Stimulated activated CD8-positive, alpha-beta memory T cell treated with anti-CD3 and anti-CD28 coated beads, Interleukin-15, amount 100 ng/mL, for 1 hour (primary cell): ENCODE data around the gene C10orf90.

Experiments
- DNase-seq: peaks from one replicate; pipeline ENCODE4 v3.0.0-alpha.2; 2020; ENCODE audit warnings: low read depth

The C10orf90 gene

GRCh38 chr10:126459878-126460481 is 210.5 kb downstream of the C10orf90 start:
- DNase-seq: no peak

DNA sequence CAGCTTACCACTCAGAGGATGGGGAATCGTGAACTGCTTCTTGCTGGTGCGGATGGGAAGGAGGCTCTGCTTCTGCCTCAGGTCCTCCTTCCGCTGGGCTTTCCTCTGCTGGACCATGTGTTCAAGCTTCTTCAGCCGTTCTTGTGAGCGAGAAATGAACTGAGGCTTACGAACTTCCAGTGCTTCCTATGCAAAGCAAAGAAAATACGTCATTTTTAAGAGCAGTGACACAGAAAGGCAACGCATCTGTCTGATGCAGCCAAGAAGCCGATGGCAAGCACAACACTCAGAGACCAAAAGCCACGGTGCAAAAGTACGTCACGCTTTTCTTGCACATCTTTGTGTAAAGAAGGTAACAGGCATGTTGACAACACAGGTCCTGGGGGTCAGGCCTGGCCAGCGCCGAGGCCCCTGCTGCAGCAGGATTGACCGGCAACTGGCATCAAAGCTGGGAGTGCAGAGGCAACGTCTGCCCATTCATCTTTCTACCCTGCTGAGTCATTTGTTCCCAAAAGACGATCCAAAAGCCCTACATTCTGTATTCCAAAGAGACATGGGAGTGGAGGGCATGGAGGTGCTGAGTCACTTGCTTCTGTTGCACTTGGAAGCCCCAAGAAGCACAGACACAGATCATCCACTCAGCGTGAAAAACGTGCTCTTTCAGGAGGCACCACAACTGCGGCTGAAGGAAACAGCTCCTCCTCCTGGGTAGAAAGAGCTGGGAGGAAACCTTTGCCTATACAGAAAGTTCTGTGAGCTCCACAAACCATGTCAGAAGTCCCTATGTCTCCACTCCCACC is 211.3 kb downstream of the C10orf90 start:
- no peak for DNase-seq

GRCh38 chr10:126458466-126458865 is 212.0 kb downstream of the C10orf90 start:
- no peak for DNase-seq

DNA sequence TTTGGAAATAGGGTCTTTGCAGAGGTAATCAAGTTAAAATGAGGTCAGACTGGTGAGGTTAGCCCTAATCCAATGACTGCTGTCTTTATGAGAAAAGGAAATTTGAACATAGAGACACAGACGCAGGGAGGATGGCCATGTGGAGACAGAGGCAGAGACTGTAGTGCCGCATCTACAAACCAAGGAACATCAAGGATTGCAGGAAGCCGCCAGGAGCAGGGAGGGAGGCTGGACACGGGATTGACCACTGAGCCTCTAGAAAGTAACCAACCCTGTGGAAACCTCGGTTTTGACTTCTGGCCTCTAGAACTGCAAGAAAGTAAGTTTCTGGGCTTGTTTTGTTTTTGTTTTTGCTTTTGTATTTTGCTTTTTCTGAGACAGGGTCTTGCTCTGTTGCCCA is 213.9 kb downstream of the C10orf90 start:
- DNase-seq: no peak

GRCh38 chr10:126455766-126456405 is 214.6 kb downstream of the C10orf90 start:
- no peak for DNase-seq

DNA sequence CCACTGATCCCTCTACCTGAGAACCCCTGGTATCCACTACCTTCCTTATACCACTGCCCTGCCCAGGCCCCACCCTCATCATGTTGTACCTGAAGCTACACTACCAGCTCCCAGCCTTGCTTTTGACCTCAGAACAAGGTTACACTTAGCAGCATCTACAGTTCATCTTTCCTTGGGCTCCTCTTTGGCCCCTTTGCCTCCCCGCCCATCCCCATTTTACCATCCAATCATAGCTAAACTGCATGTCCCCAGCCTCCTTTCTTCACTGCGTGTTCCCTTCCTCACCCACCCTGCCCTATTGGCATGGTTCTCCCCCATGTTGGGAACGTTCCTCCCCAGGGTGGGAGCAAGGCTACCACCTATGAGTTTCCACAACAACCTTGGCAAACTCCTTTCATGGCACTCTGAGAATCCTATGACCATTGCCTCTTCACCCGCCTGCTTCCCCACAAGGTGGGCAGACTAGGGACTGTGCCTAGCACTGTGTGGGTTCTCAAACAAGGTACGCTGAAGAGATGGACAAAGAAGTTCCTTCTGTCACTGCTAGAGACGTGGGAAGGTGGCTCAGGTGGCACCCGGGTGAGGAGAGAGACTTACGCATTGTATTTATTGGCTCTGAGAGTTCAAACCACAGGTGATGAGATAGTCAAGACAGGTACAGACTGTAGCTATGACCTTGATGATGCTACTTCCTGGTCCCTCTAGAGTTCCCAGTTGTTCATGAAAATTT is 215.3 kb downstream of the C10orf90 start:
- DNase-seq: no peak

- DNase-seq: no peak
Measured at GRCh38 chr10:126454045-126454751, 216.3 kb downstream of the C10orf90 start.

DNA sequence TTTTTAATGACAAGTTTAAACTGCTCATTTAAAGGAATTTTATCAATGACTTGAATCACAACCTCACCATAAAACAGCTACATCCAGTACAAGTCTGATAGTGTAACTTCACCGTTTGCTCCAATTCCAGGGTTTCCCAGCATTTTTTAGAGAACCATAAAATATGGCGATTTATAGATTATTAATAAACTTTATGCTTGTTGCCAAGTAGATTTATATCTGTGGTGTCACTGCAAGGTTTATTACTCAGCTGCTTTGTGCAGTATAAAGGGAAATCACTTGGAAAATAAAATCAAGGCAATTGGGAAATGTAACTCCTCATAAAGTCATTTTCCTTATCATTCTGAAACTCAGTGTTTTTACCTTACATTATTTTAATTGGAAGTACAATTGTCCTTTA is 218.2 kb downstream of the C10orf90 start:
- no peak for DNase-seq

DNA sequence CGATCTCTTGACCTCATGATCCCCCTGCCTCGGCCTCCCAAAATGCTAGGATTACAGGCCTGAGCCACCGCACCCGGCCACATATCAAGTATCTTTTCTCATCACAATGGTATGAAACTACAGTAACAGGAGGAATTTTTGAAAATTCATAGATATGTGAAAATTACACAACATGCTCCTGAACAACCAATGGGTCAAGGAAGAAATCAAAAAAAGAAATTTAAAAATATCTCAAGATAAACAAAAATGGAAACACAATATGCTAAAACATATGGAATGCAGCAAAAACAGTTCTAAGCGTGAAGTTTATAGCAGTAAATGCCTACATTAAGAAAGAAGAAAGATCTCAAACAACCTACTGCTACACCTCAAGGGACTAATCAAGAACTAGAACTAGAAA is 222.4 kb downstream of the C10orf90 start:
- DNase-seq: no peak

GRCh38 chr10:126439942-126440341 is 230.6 kb downstream of the C10orf90 start:
- DNase-seq: no peak

DNA sequence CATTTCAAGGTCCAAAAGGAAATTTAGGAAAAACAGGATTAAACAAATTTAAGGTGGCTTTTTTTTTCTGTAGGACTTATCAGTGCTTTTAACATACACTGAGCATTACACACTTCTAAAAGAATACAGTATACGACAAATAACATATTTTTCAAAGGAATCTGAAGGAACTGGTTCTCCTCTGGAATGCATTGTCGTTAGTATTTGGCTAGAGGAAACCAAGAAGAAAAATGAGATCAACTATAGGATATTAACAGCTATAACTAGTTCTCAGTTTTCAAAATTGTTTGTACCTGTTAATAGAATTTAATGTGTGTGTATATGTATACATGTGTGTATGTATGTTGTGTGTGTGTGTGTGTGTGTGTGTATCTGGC is 232.1 kb downstream of the C10orf90 start:
- DNase-seq: no peak

DNA sequence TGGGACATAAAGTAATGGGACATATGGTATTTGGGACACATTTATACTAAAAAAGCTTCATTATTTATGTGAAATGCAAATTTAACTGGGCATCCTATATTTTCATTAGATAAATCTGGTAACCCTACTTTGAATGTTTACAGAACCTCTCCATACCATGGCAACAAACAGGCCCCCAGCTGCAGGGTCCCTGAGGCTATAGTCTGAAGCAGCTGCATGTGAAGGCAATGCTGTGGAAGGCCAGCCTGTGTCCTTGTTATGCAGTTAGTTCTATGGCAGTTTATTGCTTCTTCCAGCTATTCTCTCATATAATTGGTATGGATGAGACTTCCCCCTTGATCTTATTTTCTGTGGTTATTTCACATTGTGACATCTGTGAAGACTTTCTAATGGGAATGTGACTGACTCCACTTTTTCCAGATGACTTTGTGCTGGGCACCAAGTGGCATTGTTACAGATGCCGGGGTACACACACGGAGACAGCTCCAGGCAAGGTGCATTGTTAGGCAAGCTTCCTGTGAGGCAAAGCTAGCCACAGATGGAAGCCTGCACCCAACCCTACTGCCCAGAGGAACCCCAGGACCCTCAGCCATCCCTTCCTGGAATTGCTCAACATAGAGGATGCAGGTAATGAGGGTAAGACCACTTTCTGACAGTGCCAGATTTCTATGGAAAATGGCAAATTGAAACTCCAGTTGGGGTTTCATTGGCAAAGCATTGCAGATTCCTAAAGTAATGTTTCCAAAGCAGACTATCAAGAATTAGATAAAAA is 232.7 kb downstream of the C10orf90 start:
- no peak for DNase-seq

DNA sequence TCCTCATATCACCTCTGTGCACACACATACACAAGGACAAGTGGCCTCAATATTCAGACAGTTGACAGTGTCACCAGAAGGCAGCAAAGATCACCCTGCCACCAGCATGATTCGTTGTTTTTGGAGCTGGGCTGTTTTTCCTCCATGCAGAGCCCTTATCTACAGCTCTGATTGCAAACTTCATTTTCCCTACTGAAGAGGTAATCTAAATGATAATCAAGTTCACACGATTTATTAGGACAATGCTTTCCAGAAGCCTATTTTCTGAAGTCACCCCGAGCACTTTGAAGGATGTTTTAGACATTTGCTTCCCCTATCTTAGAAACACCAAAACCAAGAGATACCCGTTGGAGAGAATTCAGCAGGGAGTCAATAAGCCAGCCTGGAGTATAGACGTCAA is 236.3 kb downstream of the C10orf90 start:
- DNase-seq: no peak

DNA sequence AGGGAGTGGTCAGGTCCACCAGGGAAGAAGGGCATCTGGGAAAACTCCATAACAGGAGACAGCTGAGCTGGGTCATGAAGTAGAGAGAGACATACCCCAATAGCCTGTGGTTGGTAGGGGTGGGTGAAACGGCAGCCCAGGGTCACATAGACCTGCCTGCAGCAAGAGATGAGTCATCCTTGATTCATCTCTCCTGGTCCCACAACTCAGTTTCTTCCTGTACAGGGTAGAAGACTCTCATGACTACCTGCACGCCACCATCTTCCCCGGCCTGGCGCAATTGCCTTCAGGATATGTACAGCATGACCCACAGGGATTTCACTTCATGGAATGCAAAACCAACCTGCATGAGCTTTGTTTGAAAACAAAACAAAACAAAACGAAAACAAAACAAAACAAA is 237.1 kb downstream of the C10orf90 start:
- no peak for DNase-seq

DNA sequence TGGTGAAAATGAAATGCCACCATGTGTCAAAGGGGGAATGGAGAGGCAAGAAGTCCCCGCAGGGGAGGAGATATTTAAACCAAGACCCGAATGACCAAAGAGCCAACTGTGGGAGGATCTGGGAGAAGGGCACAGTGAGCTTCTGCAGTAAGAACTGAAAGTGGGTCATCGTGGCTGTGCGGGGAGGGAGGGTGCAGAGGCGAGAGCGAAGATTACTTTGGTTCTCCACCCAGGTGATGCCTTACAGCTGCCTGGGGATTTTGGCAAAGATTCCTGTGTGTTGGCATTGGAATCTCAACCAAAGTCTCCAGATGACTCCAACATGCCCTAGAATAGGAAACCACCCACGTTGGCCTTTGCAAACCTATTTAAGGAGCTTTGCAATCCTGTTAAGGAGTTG is 238.0 kb downstream of the C10orf90 start:
- no peak for DNase-seq

DNA sequence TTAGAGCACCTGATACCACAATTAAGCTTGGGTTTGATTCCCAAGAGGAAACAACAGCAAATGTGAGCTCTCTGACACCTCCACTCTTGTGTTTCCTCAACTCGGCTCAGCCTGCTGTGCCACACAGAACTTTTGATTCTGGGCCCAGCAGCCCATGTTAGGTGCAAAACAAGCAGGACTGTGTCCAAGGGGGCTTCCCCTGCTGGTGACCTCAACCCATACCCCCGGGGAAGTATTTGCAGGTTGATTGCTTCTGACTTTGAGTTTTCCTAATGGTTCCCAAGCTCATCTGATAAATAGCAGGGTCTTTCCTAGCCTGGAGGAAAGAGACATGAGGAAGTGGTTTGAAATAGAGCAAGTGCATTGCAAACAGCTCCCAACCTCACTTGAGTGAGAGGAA is 238.7 kb downstream of the C10orf90 start:
- DNase-seq: no peak

DNA sequence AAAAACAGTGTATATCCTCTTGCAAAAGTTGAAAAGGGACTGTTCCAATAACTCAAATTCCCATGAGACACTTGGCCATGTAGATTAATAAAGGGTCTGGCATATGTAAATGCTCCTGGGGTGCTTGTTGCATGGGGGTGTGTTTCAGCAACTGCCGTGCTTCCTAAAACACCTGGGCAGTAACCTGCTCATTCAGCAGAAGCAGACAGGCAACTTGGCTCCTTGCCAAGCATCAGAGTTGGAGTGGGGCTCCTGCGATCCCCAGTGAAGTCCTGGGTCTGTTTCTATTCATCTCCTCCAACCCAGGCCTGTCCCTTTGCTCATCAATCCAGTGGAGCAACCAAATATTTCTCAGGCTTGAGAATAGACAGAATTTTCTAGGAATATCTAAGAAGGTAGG is 240.0 kb downstream of the C10orf90 start:
- no peak for DNase-seq

GRCh38 chr10:126429275-126429674 is 241.2 kb downstream of the C10orf90 start:
- no peak for DNase-seq

GRCh38 chr10:126425489-126426065 is 244.9 kb downstream of the C10orf90 start:
- DNase-seq: no peak

DNA sequence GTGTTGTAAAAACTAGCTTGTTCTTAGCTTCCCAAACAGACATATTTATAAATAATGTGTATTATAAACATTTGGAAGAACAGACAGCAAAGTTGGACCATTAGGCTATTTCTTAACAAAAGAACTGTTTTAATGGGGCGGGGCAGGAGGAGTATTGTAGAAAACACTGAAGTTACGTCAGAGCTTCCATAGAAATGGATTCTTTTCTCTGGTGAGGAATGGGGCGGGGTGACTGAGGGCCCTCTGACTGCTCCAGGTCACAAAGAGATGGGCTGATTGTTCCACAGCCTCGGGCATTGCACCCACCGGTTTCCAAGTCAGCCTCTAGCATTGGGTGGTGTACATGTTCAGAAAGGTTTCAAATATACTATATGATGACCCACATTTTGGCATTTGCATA is 245.5 kb downstream of the C10orf90 start:
- DNase-seq: no peak
